AML-193 (cell line): ENCODE measurements around the gene MTHFS.
"Not testable (repeated sequence)": the region's sequence is repeated elsewhere in the genome, so short reads cannot be mapped to it uniquely, and the experiment has no call there.

Experiments
- DNase-seq, 2 experiments: peaks; one replicate each; lab custom pipeline; 2025; lab: John Stamatoyannopoulos, UW

The MTHFS gene

DNA sequence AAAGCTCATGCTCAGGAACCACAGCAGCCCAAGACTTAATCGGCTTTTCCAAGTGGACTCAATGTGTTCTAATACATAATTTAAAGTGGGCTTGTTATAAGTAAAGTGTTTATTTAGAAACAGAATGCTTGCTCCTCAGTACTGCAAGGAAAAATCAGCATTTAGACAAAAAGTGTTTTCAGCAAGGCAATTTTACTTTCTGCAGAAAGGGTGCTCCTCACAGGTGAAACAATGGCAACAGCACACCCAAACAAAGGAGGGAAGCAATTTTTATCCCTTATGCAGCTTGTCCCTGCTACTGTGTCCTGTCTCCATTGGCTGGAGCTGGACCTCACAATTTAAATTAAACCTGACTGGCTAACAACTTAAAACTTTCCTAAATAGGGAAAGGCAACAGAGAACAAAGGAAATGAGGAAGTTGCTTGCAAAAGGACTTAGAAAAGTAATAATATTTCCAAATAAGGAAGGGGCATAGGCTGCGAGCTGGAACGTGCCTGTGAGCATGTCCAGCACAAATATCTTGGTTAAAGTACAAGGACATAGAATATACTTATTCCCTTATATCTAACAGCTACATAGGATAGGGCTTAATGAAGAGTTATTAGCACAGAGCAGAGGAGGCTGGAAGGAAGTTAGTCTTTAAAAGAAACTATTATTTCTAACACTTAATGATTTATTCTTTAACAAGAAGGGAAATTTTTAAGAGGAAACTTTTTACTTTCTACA, 19.1 kb upstream of the MTHFS start:
- DNase-seq, result not testable (repeated sequence)

DNA sequence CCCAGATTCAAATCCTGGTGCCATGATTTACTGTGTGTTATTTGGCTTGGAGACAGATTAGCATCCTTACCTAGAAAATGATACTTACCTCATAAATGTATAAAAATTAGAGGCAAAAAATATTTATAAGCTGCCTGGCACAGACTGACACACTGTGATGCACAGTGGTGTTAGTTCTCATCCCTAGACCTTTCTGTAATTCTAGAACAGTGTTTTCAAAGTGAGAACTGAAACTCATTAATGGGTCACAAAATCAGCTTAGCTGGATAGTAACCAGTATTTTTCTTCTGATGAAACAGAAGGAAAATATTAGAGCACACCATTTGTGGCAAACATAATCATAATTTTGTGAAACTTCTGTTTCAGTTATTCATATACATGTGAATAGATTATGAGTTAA, 17.9 kb upstream of the MTHFS start:
- DNase-seq, result no peak

DNA sequence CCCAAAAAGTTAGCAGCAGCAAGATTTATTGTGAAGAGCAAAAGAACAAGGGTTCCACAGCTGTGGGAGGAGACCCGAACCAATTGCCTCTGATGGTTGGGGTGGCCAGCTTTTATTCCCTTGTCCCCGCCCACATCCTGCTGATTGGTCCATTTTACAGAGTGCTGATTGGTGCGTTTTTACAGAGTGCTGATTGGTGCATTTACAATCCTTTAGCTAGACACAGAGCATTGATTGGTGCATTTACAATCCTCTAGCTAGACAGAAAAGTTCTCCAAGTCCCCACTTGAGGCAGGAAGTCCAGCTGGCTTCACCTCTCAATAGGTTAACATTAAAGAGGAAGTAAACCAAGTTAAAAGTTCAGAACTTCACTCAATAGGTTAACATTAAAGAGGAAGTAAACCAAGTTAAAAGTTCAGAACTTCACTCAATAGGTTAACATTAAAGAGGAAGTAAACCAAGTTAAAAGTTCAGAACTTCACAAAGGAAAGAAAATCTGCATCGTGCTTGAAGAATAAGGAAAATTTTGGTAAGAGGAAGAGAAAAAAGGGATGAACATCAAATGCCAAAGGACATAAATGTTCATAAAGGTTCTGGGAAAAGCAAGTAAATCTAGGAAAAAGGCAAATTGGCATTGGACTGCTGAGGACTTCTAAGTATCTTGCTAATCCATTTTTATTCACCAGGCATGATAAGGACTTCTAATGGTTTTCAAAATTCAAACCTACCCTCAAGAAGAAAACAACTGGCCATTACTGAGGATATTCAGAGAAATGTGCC, 12.9 kb upstream of the MTHFS start:
- peak in 1 of 2 experiments; percentile 5 for DNase-seq

DNA sequence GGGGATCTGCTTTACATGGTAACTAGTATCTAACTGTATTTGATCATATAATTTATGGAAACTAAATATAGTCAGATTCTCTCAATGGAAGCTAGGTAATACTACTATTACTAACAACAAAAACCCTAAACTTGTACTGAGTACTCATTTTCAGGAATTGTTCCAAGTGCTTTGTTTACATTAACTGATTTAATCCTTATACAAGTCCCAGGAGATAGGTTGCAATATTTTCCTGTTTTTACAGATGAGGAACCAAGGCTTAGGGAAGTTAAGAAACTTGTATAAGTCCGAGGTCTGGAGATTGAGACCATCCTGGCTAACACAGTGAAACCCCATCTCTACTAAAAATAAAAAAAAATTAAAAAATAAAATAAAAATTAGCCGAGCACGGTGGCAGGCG, 7.5 kb upstream of the MTHFS start:
- DNase-seq, result no peak

DNA sequence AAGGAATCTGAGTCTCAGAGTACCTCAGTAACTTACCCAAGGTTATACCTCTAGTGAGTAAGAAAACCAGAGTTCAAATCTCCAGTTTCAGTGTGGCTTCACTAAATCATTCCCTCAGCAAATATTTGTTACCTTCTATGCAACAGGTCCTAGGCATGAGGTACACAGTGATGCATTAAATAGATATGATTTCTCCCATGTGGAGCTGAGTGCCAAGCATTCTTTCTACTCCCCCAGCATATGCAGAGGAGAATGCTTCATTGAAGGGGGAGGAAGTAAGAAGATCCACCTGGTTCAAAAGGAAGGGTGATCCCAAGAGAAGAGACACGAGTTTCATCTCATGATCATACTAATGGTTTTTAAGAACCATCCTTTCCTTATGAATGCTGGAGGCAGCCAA, 6.8 kb upstream of the MTHFS start:
- no peak for DNase-seq

DNA sequence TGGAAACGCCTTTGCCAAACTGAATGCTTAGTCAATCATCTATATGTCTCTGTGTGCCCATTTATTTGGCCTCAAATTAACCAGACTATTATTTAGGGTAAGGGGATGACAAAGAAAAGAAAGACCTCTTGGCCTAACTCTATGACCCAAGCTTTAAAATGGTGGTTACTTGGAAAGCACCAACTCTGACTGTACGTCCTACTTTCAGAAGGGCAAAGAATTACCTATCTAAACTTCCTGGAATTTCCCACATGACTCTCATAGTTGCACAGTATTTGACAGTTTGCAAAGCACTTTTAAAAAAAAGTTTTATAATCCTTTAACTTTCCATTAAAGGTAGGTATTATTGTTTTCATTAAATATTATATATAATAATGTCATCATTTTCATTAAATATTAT, 6.3 kb upstream of the MTHFS start:
- no peak for DNase-seq

DNA sequence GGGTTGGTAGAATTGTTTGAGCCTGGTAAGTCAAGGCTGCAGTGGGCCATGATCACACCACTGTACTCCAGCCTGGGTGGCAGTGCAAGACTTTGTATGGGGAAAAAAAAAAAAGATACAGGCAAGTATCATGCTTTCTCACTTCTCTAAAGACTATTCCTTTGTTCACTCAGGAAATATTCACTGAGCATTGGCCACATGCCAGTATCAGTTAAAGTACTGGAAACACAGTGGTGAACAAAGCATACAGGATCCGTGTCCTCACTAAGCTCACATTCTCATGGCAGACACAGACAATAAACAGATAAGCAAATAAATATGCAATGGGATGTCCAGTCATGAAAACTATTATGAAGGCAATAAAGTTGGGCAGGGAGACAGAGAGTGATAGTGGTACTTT, 5.1 kb upstream of the MTHFS start:
- DNase-seq, result no peak

DNA sequence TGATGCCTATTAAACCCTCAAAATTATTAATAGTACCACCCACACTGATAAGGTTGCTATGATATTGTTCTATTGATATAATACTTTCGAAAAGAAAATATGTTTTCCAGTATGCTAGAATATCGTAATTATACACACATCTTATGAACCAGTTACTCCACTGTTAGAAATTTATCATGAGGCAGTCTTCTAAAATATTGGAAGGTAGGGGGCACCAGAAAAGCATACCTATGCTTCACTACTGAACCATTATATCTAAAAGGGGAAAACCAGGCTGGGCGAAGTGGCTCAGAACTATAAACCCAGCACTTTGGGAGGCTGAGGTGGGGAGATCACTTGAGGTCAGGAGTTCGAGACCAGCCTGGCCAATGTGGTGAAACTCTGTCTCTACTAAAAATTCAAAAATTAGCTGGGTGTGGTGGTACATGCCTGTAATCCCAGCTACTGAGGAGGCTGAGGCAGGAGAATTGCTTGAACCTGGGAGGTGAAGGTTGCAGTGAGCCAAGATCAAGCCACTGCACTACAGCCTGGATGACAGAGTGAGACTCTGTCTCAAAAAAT, 4.1 kb upstream of the MTHFS start:
- not testable (repeated sequence) for DNase-seq

DNA sequence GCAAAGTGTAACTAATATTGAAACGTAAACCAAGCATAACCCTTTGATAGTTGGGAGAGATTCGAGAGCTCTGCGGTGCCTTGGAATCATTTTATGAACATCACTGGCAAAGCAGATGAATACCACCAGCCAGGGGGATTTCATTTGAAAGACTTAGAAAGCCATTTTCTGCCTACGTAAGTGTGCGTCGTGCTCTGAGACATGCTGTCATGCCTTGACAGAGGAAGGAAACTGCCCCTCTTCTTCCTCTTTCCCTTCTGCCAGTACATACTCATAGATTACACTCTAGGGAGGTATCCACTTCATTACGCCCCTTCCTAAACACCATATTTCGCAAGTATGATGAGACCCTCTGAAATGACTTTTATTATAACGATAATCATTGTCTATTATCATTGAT, 3.3 kb upstream of the MTHFS start:
- no peak for DNase-seq

DNA sequence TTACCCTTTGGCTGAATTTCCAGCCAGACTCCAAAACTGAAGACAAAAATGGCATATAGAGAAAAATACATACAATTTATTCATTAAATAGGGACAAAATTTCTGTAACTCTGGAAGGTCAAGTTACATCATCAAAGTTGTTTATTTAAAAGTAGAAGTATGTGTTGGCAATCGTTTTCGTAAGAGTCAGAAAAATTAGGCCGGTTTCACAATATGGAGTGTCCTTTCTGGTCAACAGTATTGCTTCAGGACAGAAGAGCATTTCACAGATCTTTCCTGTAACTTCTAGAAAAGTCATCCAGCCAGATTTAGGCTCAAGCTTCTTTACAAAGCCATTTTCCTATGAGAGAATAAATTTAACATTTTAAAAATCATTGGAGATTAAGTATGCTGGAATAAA, 2.0 kb upstream of the MTHFS start:
- DNase-seq, result peak; percentile 90 to 91

DNA sequence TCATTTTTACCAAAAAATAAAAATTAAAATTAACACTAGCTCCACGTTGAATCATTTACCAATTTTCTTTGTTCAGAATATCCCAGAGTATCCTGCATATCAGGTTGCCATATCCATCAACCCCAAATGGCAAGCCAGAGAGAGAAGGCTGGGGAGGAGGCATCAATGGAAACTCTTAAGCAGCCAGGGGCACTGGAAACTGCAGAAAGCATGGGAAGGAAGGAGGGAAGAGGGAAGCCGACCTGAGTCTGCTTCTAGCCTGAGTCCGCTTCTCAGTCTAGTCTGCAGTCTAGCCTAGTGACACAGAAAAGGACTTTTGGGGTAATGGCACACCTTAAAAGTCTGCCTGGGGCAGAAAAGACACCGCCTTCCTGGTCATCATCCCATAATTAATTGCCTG, 1.6 kb upstream of the MTHFS start:
- no peak for DNase-seq

DNA sequence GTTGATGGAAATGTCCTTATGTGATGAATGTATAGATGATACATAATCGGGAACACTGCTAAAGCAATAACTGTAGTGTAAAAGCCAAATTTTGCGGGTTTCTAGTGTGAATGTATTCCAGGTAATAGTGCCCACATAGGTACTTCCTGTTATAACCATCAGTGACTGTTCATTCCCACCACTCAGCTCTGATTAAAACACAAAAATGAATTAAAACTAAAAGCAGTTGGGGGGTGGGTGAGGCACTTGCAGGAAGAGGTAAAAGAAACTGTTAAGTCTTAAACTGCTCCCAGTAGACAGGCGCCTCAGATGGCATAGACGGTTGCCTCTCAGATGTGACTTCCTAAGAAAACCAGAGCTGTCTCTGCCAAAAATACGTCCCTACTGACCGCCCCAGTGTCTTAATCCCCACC, 893 bp upstream of the MTHFS start:
- DNase-seq, result no peak

DNA sequence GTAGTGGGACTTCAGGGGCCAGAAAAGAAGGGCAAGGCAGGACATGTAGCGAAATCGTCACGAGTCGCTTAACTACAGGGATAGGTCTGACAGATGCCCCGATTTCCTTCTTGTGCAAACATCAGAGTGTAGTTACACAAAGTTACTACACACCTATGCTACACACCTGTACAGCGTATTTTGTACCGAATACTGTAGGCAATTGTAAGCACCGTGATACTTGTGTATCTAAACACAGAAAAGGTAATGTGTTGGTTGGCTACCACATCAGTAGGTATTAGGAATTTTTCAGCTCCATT, 515 bp upstream of the MTHFS start:
- DNase-seq, result no peak

DNA sequence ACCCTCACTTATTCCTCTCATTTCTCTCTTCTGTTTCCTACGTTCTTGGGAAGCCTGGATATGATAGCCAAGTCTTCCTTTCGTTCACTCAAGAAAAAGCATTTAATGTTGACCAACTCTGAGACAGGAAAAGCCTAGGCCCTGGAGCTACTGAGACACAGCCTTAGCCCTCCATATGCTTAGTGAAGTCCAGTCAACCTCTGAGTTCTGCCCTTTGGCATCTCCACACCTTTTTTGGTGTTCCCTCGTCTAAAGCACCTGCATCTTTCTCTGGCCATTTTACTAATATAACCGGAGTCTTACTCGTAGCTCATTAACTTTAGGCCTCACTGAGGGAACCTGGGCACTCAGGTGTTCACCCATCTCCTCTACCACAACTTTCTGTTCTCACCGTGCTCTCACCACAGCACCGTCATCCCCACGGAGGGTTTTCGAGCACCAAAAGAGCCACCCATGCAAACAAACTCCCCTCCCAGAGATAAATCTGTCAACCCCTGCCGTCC, 632 bp downstream of the MTHFS start:
- DNase-seq, result peak in 1 of 2 experiments; percentile 8

DNA sequence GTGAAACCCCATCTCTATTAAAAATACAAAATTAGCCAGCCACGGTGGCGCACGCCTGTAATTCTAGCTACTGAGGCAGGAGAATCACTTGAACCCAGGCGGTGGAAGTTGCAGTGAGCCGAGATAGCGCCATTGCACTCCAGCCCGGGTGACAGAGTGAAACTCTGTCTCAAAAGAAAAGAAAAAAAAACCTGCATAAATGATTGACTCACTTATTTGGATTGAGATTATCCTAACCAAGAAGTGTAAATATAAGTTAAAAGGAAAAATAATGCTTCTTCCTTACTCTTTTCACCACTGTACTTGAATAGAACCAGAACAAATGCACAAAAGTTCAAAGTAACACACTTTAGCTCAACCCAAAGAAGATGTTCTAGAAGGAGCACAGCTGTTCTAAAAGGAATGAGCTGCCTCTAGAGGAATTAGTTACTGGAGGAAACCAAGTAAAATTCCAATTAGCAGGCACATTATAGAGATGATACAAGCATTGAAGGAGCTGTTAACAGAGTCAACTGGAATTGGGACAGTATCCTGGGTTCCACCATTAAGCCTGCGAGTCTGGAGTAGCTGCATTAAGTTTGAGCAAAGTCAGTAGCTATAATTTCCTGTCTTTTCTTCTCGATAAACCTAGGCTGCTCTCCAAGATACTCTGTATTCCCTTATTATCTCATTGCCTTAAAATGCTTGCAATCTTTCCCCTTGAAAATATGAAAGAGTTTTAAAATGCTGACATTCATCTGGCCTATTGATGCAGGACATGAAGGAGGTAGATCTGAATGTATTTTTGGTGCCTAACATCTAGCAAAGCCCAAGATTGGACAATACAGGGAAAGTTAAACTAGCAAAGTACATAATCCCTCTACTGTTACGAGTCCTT, 9.5 kb downstream of the MTHFS start:
- DNase-seq, result no peak

DNA sequence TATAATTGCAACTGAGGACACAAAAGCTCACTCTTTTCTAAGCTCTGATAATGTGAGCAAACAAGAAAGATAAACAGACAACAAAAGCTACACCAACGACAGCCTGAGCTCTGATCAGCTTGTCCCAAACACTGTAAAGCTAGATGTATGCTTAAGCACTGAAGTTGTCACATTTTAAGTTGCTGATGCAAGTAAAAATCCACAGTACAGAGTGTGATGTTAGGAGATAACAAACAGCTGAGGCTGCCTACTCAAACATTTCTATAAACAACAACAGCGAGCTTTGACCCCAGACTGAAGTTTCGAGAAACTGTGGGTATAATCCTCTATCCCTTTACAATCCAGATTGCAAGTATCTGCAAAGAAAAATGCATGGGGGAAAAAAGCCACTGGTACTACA, 10.7 kb downstream of the MTHFS start:
- DNase-seq, result no peak

DNA sequence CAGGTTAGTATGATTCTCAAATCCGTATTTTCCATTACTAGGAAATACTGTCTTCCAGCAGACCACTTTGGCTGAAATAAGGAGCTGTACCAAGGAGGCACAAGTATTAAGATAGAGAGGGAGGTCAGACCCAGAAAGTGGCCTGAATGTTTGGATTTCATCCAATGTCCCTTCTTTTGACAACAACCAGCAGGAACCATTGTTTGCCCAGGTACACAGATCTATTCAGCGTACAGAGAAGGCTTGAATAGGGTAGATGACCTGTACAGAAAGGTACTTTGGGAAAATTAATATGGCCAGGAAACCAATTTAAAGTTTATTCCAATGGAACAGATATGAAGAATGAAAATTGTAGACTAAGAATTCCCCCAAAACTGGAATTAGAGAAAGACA, 12.6 kb downstream of the MTHFS start:
- DNase-seq, result no peak

DNA sequence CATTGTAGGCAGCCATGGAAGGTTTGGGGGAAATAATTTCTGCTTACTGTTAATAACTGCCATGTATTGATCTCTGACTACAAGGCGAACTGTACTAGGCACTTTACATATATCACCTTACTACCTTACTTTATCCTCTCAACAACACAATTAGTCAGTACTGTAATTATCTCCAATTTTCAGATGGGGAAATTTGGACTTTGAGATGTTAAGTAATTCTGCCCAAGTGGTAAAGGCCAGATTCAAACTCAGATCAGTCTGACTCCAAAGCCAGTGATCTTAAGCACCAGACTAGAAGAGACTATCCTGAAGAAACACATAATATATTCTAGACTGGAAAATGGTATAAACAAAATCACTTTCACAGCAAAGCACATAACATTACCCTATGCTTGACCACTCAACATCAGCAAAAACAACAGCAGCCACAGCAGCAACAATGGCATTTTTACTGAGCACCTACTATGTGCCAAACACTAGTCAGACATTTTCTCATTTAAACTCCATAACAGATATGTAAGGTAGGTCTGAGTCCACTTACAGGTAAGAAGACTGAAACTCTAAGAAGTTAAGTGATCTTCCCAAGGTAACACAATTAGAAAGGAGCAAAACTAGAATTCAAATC, 13.1 kb downstream of the MTHFS start:
- no peak for DNase-seq

DNA sequence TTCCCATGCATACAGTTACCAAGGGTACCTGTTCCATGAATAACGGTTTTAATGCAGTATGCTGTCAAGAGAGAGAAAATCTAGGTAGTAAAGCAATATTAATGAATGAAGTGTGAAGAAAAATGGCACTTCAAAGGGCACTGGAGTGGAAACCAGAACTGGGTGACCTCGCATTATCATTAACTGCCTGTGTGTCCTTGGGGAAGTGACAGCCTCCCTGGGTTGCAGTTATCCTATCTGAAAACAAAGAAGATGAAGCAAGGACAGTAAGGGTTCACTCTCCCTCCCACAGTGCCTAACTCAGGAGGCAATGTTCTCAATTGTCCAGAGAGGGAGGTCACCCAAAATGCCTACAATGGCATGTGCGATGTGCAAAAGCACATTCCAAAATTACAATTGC, 15.1 kb downstream of the MTHFS start:
- no peak for DNase-seq

DNA sequence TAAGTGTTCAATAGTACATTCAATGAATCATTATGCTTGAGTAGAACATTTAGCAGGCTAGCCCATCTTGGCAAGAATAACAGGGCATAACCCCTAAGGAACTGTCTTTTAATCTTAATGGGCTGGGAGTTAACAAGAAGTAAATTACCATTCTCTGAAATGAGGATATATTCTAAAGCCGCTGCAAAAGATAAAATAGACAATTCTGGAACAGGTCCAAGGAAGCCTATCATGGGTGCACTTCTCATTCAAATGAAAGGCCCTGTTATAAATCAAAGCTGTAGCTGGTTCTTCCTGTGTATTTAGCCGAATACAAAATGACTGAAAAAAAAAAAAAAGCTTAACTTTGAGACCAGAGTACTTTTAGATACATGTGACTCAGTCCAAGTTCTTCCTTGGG, 15.6 kb downstream of the MTHFS start:
- no peak for DNase-seq

DNA sequence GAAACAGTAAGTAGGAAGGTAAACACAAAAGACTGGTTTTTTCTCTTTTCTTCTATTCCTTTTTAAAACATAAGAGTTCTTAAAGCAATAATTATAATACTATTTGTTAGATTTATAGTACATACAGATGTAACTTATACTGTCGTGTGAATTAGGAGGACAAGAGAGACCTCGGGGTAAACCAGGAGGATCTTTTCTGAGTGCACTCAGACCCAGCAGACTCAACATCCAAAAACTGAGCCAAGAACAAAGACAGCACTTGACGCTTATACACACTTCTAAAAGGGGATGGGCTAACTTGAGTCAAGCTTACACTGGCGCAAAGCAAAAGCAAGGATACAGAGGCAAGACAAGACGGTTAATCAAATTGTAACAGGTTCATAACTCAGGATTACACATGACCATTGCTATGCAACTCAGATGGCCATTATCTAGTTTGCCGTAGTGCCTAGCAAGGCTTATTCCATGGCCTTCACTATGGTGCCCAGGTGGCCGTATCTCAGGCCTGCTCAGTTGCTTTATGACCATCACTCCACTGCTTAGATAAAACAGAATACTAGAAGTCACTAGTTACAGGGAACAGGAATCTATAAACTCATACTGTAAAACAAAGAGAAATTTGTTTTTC, 18.6 kb downstream of the MTHFS start:
- no peak for DNase-seq
